Right lobe of liver (tissue), 6 donors: ENCODE data around the gene SPTBN4. TPM values are rescaled to one million over a fixed set of nuclear protein-coding genes. Genes with fewer than 3 reads are reported as not detected.

Source experiments
- ATAC-seq, 4 donors: fragments of 200-7000 bp; cut with Tn5 transposase; one replicate each; pipeline ENCODE4 v1.9.1; 2020; ENCODE audit warnings: mild to moderate bottlenecking in 4 of 4, moderate library complexity in 4 of 4
- DNase-seq, 3 donors: peaks; one replicate each; pipeline ENCODE4 v3.0.0-alpha.2; 2020
- H3K27ac ChIP-seq, 3 donors: fragments of 200-600 bp; one replicate each; pipeline ENCODE4 v1.8.0; 2022
- H3K27me3 ChIP-seq, 2 donors: fragments of 200-600 bp; one replicate each; pipeline ENCODE4 v1.8.0; 2022
- H3K36me3 ChIP-seq, 4 donors: fragments of 200-600 bp; sonication (generic) in 1 of 4; one replicate each; pipeline versions ENCODE4 v1.5.1 to v1.8.0; 2017 to 2022; ENCODE audit warnings: control low read depth in 1 of 4
- H3K4me1 ChIP-seq, 4 donors: fragments of 200-600 bp; sonication (generic) in 1 of 4; one replicate each; pipeline versions ENCODE4 v1.5.1 to v1.8.0; 2017 to 2022; ENCODE audit warnings: control low read depth in 1 of 4
- H3K4me3 ChIP-seq, 3 donors: fragments of 200-600 bp; one replicate each; pipeline ENCODE4 v1.8.0; 2022
- H3K9me3 ChIP-seq, 4 donors: fragments of 200-600 bp; sonication (generic) in 1 of 4; one replicate each; pipeline versions ENCODE4 v1.5.1 to v1.8.0; 2017 to 2022; ENCODE audit warnings: control low read depth in 1 of 4
- CTCF ChIP-seq, 4 donors: fragments of 200-600 bp in 3 of 4; fragments of 450-650 bp in 1 of 4; IDR thresholded peaks; one replicate each; pipeline versions ENCODE4 v1.5.1 to v1.8.0; 2016 to 2022; ENCODE audit warnings: antibody characterized with exemption in 4 of 4, mild to moderate bottlenecking in 2 of 4
- POLR2A ChIP-seq: fragments of 450-650 bp; IDR thresholded peaks from one replicate; pipeline ENCODE4 v1.6.1; 2017; ENCODE audit warnings: antibody characterized with exemption, mild to moderate bottlenecking
- WGBS: methylation state at CpG from one replicate; pipeline ENCODE4 v1.1.6; 2018; ENCODE audit warnings: low coverage, low lambda C conversion rate; ENCODE audit not compliant: insufficient coverage; ENCODE audit errors: missing lambda C conversion rate; 5-methylcytosine and 5-hydroxymethylcytosine counted together
- intact Hi-C, 2 donors: fragments of 100-400 bp; cut with DNase I; formaldehyde crosslinking; loops; one replicate each; pipeline versions ENCODE4 v1.11.2 to v1.14.1; 2022
- total RNA-seq, 6 experiments: library from RNA; depleted of rRNA in 2 of 6; stranded (reverse); fragments of >200 nt in 2 of 6; fragmentation: NEBNext Ultra II Directional in 3 of 6; extraction: Animal tissue kit (Norgen Biotek cat#: 25700) in 3 of 6; gene quantifications; one replicate each; pipeline versions ENCODE4 v1.1.0 to v1.2.4, GENCODE V29; 2016 to 2023
- donor health status: DM: no; HTN: yes; CAD: no.
- donor health status: DM: no; HTN: no; CAD: no.
- donor health status: DM: no; HTN: no; CAD: no.
- donor health status: DM: no; HTN: yes; CAD: no.
- donor health status: DM: no; HTN: yes; CAD: no.

Gene SPTBN4
- total RNA-seq, 6 experiments from 2014 or later, result 0.44 to 1.6 (median 0.65) TPM

- H3K4me1 ChIP-seq, result no peaks in the 10 kb centered on the region
- DNase-seq (no peak), ATAC-seq (no peak)
- H3K36me3 ChIP-seq, result peaks cover 0 to 18% (median 6%) of the 10 kb centered on the region in 4 donors
- no peak overlapping the region for H3K27ac ChIP-seq
- H3K9me3 ChIP-seq, result no peaks in the 10 kb centered on the region
- H3K27me3 ChIP-seq, result no peaks in the 10 kb centered on the region
- no peak overlapping the region for H3K4me3 ChIP-seq
- WGBS, result 90% methylated on average over 2 of the region's 5 CpGs
- intact Hi-C loops, result no loop called here
- TF ChIP-seq CTCF (IDR thresholded peaks at IDR 0.05) (no peak), POLR2A (no peak)
These were observed 117.2 kb downstream of the SPTBN4 start for GRCh38 chr19:40584007-40584406.

GRCh38 chr19:40585241-40585981, 118.6 kb downstream of the SPTBN4 start:
- DNase-seq, result no peak
- peaks cover 0 to 16% (median 6%) of the 10 kb centered on the region in 4 donors for H3K36me3 ChIP-seq
- TF ChIP-seq CTCF (IDR thresholded peaks at IDR 0.05) (no peak), POLR2A (no peak)
- H3K27ac ChIP-seq, result no peak overlapping the region
- peak in 1 of 4 donors; percentile 30 for ATAC-seq
- no peak overlapping the region for H3K4me3 ChIP-seq
- no peaks in the 10 kb centered on the region for H3K4me1 ChIP-seq
- no peaks in the 10 kb centered on the region for H3K27me3 ChIP-seq
- no peaks in the 10 kb centered on the region for H3K9me3 ChIP-seq
- 69% methylated on average over 10 of the region's 11 CpGs for WGBS
- intact Hi-C loops, result no loop called here

GRCh38 chr19:40585982-40586422, 119.2 kb downstream of the SPTBN4 start:
- no peaks in the 10 kb centered on the region for H3K27me3 ChIP-seq
- no peak overlapping the region for H3K27ac ChIP-seq
- TF ChIP-seq POLR2A, result no peak
- no peak for TF ChIP-seq CTCF (IDR thresholded peaks at IDR 0.05)
- H3K9me3 ChIP-seq, result no peaks in the 10 kb centered on the region
- no peak overlapping the region for H3K4me3 ChIP-seq
- intact Hi-C loops, result no loop called here
- DNase-seq, result no peak
- H3K4me1 ChIP-seq, result no peaks in the 10 kb centered on the region
- ATAC-seq, result no peak
- 65% methylated on average over 2 of the region's 2 CpGs for WGBS
- H3K36me3 ChIP-seq, result peaks cover 0 to 12% (median 1%) of the 10 kb centered on the region in 4 donors

- Histone ChIP-seq H3K4me1 (no peaks in the 10 kb centered on the region), H3K36me3 (peaks cover 0 to 9% (median under 1%) of the 10 kb centered on the region in 4 donors), H3K4me3 (no peak overlapping the region), H3K27ac (no peak overlapping the region), H3K9me3 (no peaks in the 10 kb centered on the region), H3K27me3 (no peaks in the 10 kb centered on the region)
- WGBS, result 94% methylated on average over 7 of the region's 14 CpGs
- DNase-seq (no peak), ATAC-seq (no peak)
- intact Hi-C loops, result no loop called here
- TF ChIP-seq CTCF (IDR thresholded peaks at IDR 0.05) (no peak), POLR2A (no peak)
These were observed 119.8 kb downstream of the SPTBN4 start for GRCh38 chr19:40586611-40587010.
